Fibroblast of the conjunctiva (primary cell): Measurements from ENCODE around the gene SLFNL1.

Experiments
- DNase-seq: peaks from one replicate; pipeline ENCODE4 v3.0.0-alpha.2; 2010; ENCODE audit warnings: low read depth

SLFNL1 gene

DNA sequence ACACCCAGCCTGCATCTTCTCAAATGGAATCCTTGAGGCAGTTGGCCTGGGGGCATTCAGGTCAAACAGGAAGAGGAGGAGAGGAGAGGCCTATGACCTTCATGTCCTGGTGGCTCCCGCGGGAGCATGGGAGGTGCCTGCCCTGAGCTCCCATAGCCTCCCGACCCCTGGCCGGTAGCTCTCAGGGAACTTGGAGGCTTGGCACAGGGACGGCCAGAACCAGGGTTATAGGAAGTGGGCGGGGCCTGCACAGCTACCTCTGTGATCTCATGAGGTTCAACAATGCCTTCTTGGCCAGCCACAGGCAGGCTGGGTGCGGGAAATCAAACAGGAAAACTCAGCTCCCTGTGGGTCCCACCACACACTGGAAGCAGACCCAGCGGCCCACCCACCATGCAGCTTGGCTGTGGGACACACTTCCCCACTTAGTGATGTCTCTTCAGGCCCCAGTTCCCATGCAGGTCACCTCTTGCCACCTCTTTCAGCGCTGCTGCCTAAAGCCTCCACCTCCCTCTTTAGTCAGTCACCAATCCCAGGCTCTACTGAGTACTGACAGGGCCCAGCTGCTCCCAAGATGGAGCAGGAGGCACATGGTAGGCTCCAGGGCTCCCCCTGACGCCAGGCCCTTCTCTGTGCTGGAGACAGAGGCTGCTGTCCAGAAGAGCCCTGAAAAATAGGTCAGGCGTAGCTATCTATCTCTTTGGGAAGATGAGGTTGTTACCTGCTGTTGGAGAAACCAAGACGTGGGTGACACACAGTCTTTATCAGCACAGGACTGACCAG, at the start of gene SLFNL1:
Gene SLFNL1 (minus strand): TSS at position 200 of the 783 bp plus-strand sequence. CDS start 1,065 bp downstream, outside the sequence.
- DNase-seq: no peak

DNA sequence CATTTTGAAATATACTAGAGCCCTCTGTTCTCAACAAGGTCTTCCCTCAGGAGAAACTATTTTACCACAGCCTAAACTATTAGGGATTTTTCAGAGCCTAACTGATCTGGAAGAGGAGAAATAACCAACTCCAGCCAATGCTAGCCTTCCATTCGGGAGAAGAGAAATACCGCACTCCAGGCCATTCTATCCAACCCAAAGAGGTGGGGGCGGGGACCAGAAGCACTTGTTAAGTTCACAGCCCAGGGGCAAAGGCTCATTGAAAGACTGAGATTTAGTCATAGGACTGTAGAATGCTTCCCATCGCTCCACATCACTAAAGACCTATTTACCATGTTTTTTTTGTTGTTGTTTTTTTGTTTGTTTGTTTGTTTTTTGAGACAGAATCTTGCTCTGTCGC, 35.4 kb upstream of the SLFNL1 start:
- no peak for DNase-seq

DNA sequence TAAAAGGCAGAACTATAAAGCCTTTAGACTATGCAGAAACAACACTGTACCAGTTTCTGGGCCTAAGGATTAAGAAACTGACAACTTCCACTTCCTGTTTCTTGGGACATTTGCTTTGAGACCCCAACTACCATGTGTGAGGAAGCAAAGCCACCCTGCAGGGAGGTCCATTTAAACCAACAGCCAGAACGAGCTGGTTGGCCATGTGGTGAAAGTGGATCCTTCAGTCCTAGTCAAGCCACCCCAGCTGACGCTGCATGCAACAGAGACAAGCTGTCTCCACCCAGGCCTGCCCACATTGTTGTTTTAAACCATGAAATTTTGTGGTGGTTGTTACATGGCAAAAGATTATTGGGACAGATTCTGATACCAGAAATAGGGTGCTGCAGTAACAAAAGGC, 31.8 kb upstream of the SLFNL1 start:
- DNase-seq: no peak

GRCh38 chr1:41051022-41051421, 29.5 kb upstream of the SLFNL1 start:
- no peak for DNase-seq

- DNase-seq: no peak
These were observed 27.0 kb upstream of the SLFNL1 start for GRCh38 chr1:41048540-41048939.

DNA sequence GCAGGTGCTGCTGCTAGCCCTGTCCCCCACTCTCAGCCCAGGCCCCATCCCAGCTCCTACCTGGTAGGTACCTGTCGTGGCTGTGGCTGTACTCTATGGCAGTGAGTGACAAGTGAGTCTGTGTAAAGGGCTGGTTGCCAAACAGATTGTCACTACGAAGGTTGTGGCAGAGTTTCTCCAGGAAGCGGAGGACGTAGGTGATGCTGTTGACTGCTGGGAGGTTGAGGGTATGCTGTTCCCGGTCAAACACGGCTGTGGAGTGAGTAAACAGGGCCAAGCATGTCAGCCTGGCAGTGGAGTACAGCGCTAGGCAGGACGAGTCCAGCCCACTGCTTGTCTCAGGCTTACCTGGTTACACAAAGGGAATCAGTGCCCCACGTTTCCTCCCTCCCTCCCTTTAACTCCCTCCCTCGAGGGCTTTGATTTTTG, 24.8 kb upstream of the SLFNL1 start:
- DNase-seq: no peak

GRCh38 chr1:41045740-41046139, 24.2 kb upstream of the SLFNL1 start:
- peak; percentile 48 for DNase-seq

DNA sequence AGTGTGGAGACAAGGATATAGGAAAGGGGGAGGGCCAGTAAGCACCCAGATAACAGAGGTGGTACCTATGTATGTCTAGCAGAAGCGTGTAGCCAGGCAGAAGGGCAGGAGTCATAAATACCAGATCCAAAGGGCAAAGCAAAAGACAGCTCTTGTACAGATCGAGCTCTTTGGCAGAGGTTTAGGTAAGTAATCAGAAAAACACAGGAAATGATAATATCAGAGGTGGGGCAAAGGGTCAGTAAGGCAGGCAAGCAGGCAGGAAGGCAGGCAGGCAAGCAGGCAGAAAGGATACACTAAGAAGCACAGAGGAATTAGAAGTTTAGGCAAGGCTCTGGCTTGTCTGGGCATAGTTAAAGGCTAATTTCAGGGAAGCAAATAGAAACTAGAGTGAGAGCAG, 22.7 kb upstream of the SLFNL1 start:
- no peak for DNase-seq

GRCh38 chr1:41041614-41042270, 20.2 kb upstream of the SLFNL1 start:
- no peak for DNase-seq

DNA sequence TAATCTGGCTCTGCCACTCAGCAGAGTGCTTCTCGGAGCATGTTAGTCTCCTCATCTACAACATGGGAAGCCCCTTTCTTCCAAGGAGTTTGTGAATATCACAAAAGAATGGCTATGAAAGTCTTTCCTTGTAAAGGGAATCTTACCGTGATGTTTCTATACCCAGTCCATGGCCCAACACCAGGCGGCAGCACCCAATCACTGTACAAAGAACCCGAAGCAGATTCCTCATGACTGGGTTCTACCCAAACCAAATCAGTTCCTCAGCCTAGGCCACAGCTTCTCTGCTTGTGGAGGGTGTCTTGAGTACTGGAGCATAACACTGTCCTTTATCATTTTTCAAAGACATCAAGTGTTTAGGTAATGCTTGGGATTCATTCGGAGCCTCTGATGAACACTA, 16.6 kb upstream of the SLFNL1 start:
- no peak for DNase-seq

DNA sequence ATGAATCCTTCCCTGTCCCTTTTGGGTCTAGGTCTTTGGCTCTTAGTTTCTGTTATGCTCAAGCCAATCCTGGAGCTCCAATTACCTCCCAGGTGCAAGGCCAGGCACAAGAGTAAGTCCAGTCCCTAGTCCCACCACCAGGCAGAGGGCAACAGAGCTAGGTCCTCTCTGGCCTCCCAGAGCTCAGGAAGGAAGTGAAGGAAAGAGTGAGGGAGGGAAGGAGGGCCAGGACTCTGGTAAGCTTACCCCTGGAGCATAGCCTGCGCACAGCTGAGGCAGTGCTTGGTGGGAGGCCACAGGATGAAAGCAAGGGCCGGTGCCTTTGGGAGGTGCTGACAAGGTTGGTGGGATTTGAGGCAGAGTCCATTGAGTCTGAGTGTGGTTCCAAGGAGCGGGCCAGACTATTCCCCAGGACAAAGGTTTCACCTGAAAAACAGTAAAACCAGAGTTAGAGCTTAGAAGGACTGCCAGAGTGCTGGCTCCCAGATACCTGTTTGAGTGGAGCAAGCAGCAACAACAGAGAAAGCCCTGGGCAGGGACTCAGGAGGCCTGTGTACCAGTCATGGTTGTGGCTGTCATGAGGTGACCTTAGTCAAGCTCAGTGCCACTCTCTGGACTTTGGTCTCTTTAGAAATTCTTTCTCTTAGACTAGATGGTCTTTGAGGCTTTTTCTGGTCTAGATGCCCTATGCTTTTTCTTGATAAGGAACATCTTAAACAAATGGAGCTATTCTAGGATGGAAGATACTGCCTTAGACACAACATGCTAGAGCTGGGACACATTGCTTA, 15.8 kb upstream of the SLFNL1 start:
- no peak for DNase-seq

GRCh38 chr1:41033272-41033671, 11.7 kb upstream of the SLFNL1 start:
- no peak for DNase-seq

- no peak for DNase-seq
These were observed 10.6 kb upstream of the SLFNL1 start for GRCh38 chr1:41032147-41032546.

DNA sequence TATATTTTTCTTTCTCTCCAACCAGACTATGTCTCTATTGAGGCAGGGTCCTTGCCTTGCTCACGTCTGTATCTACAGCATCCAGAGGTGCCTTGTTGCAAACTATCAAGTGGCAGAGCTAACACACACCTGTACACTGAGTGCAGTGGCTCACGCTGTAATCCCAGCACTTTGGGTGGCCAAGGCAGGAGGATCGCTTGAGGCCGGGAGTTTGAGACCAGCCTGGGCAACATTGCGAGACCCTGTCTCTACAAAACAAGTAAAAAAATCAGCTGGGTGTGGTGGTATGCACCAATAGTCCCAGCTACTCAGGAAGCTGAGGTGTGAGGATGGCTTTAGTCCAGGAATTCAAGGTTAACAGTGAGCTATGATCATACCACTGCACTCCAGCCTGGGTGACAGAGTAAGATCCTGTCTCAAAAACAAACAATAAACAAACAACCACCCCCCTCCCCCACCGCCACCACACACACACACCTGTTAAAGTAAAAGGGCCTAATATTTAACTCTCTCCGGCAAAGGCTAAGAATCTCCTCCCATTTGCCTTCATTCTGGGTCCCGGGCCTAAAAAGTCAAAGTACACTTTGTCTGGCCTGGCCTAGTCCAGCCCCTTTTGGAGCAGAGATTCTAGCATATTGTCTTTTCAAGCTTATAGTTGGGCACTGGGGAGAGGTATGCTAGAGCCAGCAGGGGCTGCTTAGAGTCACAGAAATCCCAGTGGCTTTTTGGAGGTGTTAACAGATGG, 9.5 kb upstream of the SLFNL1 start:
- DNase-seq: no peak

- DNase-seq: no peak
These were observed 6.6 kb upstream of the SLFNL1 start for GRCh38 chr1:41028034-41028642.

GRCh38 chr1:41025979-41026819, 4.7 kb upstream of the SLFNL1 start:
- DNase-seq: no peak

DNA sequence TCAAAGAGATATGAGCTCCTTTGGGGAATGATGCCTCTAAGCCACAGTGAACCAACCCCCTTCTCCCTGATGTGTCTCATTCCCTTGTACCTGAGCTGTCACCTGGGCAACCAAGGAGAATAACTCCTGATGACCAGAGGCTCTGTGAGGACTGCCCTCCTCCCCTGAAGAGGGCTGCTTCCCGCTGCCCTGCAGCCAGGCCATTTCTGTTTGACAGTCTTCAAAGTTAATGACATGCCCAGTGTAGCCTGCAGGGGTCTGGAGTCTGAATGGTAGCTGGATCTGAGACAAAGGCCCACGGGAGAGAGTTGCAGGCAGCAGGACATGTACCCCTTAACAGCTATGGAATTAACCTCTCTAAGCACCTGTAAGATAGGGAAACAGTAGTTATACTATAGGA, 3.4 kb upstream of the SLFNL1 start:
- no peak for DNase-seq

- no peak for DNase-seq
These were observed 1.9 kb upstream of the SLFNL1 start for GRCh38 chr1:41023279-41023990.

GRCh38 chr1:41022424-41022823, 899 bp upstream of the SLFNL1 start:
- DNase-seq: no peak

- DNase-seq: no peak
These were observed 871 bp downstream of the SLFNL1 start for GRCh38 chr1:41020654-41021053.
